ENCODE results near the gene SNX1. TPM values are rescaled to one million over a fixed set of nuclear protein-coding genes. Genes with fewer than 3 reads are reported as not detected.
A peak's percentile ranks its signal among the peaks of the same experiment; 100 is the strongest.
"Not testable (repeated sequence)": the region's sequence is repeated elsewhere in the genome, so short reads cannot be mapped to it uniquely, and the experiment has no call there.

SNX1 gene
- total and polyA plus RNA-seq, 2 donors (not counting 1 experiment from before 2014, with no cell fraction given) = 87.9 to 152 TPM

DNA sequence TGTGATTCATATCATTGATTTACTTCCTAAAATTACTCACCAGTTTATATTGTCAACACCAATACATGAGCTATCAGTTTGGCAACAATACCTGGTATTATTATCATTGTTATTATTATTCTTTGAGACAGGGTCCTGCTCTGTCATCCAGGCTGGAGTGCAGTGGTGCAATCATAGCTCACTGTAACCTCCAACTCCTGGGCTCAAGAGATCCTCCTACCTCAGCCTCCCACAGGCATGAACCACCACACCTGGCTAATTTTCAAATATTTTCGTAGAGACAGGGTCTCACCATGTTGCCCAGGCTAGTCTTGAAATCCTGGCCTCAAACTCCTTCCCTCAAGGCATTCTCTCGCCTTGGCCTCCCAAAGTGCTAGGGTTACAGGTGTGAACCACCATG is 22.3 kb upstream of the SNX1 start:
- peaks cover 8 to 57% of the 10 kb centered on the region in 2 experiments for H3K36me3 ChIP-seq (replicated peaks in 1 of 2; ENCODE audit: control extremely low read depth in 1 of 2, control insufficient read depth in 1 of 2, extremely low read depth in 1 of 2, insufficient read depth in 2 of 2, low read length in 1 of 2)
- POLR2A ChIA-PET; H2AFZ ChIP-seq (ENCODE audit: insufficient read depth, low read depth, low read length, poor library complexity, severe bottlenecking); H4K20me1 ChIP-seq (ENCODE audit: control insufficient read depth, insufficient read depth, low read length, poor library complexity, severe bottlenecking); H3K4me3 ChIP-seq (ENCODE audit: control extremely low read depth in 1 of 5, extremely low read depth in 1 of 5, insufficient read depth in 1 of 5, low read depth in 2 of 5, low read length in 4 of 5); H3K27me3 ChIP-seq (replicated peaks in 1 of 4; ENCODE audit: control extremely low read depth in 1 of 4, control insufficient read depth in 3 of 4, insufficient read depth in 4 of 4, low read length in 3 of 4); DNase-seq; H3K9me3 ChIP-seq (ENCODE audit: control extremely low read depth in 1 of 3, control insufficient read depth in 2 of 3, insufficient read depth in 1 of 3, low read length in 2 of 3); ATAC-seq (ENCODE audit: low read depth); H3K4me3 Mint-ChIP-seq; intact Hi-C loops (cut with micrococcal nuclease); H3K9me3 Mint-ChIP-seq (ENCODE audit: insufficient read depth); H3K27me3 Mint-ChIP-seq; H3K4me2 ChIP-seq (replicated peaks; ENCODE audit: low read depth, low read length, poor library complexity, severe bottlenecking); H3K9ac ChIP-seq (ENCODE audit: low read length); H3K27ac Mint-ChIP-seq: not testable (repeated sequence)
- H3K4me1 Mint-ChIP-seq = peaks cover 27% of the 10 kb centered on the region
- H3K4me1 ChIP-seq (ENCODE audit: control insufficient read depth in 2 of 2, insufficient read depth in 2 of 2, low read length in 2 of 2) = peaks cover 14 to 15% of the 10 kb centered on the region in 2 donors
- peak overlapping the region in 1 of 2 donors; percentile 5 for H3K27ac ChIP-seq (ENCODE audit: low read length in 2 of 2)
- CTCF ChIA-PET = interaction anchor here (2.2 kb wide), 1 partner anchor 321 kb away, joined by 16 read pairs; no protein-coding TSS in a partner anchor
- WGBS (ENCODE audit: insufficient coverage) = 89% methylated on average over 1 of the region's 2 CpGs
- peaks cover 14% of the 10 kb centered on the region for H3K79me2 ChIP-seq (ENCODE audit: control insufficient read depth, insufficient read depth, low read length)

DNA sequence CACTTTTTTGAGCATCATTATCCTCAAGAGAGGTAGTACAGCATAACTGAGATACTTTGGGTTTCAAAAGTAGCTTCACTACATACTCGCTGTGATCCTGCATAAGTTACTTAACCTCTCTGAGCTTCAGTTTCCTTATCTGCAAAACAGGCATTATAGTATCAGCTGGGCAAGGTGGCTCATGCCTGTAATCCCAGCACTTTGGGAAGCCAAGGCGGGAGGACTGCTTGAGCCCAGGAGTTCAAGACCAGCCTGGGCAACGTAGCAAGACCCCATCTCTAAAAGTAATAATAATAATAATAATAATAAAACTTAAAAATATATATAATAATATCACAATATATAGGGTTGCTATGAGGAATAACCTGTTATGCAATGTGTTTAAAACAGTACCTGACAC is 13.0 kb upstream of the SNX1 start:
- ChIA-PET POLR2A (no interaction called here), CTCF (interaction anchor here (2.9 kb wide), 1 partner anchor 14 kb away, joined by 16 read pairs; no protein-coding TSS in a partner anchor)
- H3K4me2 ChIP-seq (replicated peaks; ENCODE audit: low read depth, low read length, poor library complexity, severe bottlenecking) = no peak overlapping the region
- Mint-ChIP-seq H3K9me3 (ENCODE audit: insufficient read depth) (no peaks in the 10 kb centered on the region), H3K27ac (no peak overlapping the region), H3K4me3 (no peak overlapping the region), H3K27me3 (no peaks in the 10 kb centered on the region), H3K4me1 (peaks cover 6% of the 10 kb centered on the region)
- no peak overlapping the region for H3K27ac ChIP-seq (ENCODE audit: low read length in 2 of 2)
- H3K9me3 ChIP-seq (ENCODE audit: control extremely low read depth in 1 of 3, control insufficient read depth in 2 of 3, insufficient read depth in 1 of 3, low read length in 2 of 3) = no peaks in the 10 kb centered on the region
- no peaks in the 10 kb centered on the region for H3K27me3 ChIP-seq (replicated peaks in 1 of 4; ENCODE audit: control extremely low read depth in 1 of 4, control insufficient read depth in 3 of 4, insufficient read depth in 4 of 4, low read length in 3 of 4)
- H2AFZ ChIP-seq (ENCODE audit: insufficient read depth, low read depth, low read length, poor library complexity, severe bottlenecking) = no peak overlapping the region
- no peak overlapping the region for H3K9ac ChIP-seq (ENCODE audit: low read length)
- peaks cover 75% of the 10 kb centered on the region for H3K79me2 ChIP-seq (ENCODE audit: control insufficient read depth, insufficient read depth, low read length)
- ATAC-seq (ENCODE audit: low read depth) (no peak), DNase-seq (no peak)
- peaks cover 2 to 57% of the 10 kb centered on the region in 2 experiments for H3K36me3 ChIP-seq (replicated peaks in 1 of 2; ENCODE audit: control extremely low read depth in 1 of 2, control insufficient read depth in 1 of 2, extremely low read depth in 1 of 2, insufficient read depth in 2 of 2, low read length in 1 of 2)
- peaks cover 10% of the 10 kb centered on the region for H4K20me1 ChIP-seq (ENCODE audit: control insufficient read depth, insufficient read depth, low read length, poor library complexity, severe bottlenecking)
- 100% methylated on average over 1 of the region's 3 CpGs for WGBS (ENCODE audit: insufficient coverage)
- no peak overlapping the region for H3K4me3 ChIP-seq (ENCODE audit: control extremely low read depth in 1 of 5, extremely low read depth in 1 of 5, insufficient read depth in 1 of 5, low read depth in 2 of 5, low read length in 4 of 5)
- TF ChIP-seq EZH2 (IDR thresholded peaks at IDR 0.05; ENCODE audit: borderline replicate concordance, insufficient read depth, low read depth, low read length, poor library complexity, severe bottlenecking) = no peak
- TF ChIP-seq, protein P1, sequence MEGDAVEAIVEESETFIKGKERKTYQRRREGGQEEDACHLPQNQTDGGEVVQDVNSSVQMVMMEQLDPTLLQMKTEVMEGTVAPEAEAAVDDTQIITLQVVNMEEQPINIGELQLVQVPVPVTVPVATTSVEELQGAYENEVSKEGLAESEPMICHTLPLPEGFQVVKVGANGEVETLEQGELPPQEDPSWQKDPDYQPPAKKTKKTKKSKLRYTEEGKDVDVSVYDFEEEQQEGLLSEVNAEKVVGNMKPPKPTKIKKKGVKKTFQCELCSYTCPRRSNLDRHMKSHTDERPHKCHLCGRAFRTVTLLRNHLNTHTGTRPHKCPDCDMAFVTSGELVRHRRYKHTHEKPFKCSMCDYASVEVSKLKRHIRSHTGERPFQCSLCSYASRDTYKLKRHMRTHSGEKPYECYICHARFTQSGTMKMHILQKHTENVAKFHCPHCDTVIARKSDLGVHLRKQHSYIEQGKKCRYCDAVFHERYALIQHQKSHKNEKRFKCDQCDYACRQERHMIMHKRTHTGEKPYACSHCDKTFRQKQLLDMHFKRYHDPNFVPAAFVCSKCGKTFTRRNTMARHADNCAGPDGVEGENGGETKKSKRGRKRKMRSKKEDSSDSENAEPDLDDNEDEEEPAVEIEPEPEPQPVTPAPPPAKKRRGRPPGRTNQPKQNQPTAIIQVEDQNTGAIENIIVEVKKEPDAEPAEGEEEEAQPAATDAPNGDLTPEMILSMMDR (IDR thresholded peaks at IDR 0.05) = no peak
- peaks cover 0 to under 1% of the 10 kb centered on the region in 2 donors for H3K4me1 ChIP-seq (ENCODE audit: control insufficient read depth in 2 of 2, insufficient read depth in 2 of 2, low read length in 2 of 2)
- intact Hi-C loops (cut with micrococcal nuclease) = no loop called here
